Stimulated activated memory B cell treated with anti-CD40 and anti-IgM and Interleukin-4, amounts not matched to agents 10 μg/mL and 1 μg/mL and 100 μg/mL, for 72 hours (primary cell): Measurements from ENCODE around the gene NT5DC1.

Experiments used
- ATAC-seq: fragments of 150-1000 bp; cut with Tn5 transposase; 2 replicates; pipeline ENCODE4 v1.10.0; 2021
- H3K27ac Mint-ChIP-seq: one replicate; pipeline ENCODE4 v1.8.0; 2022; ENCODE audit warnings: mild to moderate bottlenecking, mixed read lengths
- H3K27me3 Mint-ChIP-seq: one replicate; pipeline ENCODE4 v1.8.0; 2022; ENCODE audit warnings: mixed read lengths
- H3K36me3 Mint-ChIP-seq: one replicate; pipeline ENCODE4 v1.8.0; 2022; ENCODE audit warnings: mixed read lengths
- H3K4me1 Mint-ChIP-seq: one replicate; pipeline ENCODE4 v1.8.0; 2022; ENCODE audit warnings: mixed read lengths
- H3K4me3 Mint-ChIP-seq: one replicate; pipeline ENCODE4 v1.8.0; 2022; ENCODE audit warnings: mild to moderate bottlenecking, moderate library complexity, mixed read lengths
- H3K9me3 Mint-ChIP-seq: one replicate; pipeline ENCODE4 v1.8.0; 2022; ENCODE audit warnings: mixed read lengths

The NT5DC1 gene

GRCh38 chr6:116251568-116252384, 151.1 kb downstream of the NT5DC1 start:
- Mint-ChIP-seq H3K4me3 (no peak overlapping the region), H3K36me3 (no peaks in the 10 kb centered on the region), H3K27me3 (no peaks in the 10 kb centered on the region), H3K4me1 (peaks cover 11% of the 10 kb centered on the region), H3K27ac (no peak overlapping the region), H3K9me3 (no peaks in the 10 kb centered on the region)
- no peak for ATAC-seq

DNA sequence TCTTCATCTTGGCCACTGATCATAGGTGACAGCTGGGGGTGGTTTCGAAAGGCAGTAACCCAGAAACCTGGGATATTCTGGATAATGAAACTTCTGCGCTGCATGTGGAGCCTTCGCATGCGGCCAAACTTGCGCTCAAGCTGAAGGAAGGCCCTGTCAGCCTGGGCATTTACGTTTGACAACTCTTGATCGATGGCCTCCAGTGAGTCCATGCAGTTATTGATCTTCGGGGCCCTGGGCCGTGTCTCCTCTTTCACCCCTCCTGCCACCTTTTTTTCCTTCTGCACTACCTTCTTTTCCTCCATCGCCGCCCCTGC, 152.5 kb downstream of the NT5DC1 start:
- Mint-ChIP-seq H3K4me1 (peaks cover 9% of the 10 kb centered on the region), H3K4me3 (no peak overlapping the region), H3K27ac (no peak overlapping the region), H3K27me3 (no peaks in the 10 kb centered on the region), H3K9me3 (no peaks in the 10 kb centered on the region), H3K36me3 (no peaks in the 10 kb centered on the region)
- no peak for ATAC-seq

DNA sequence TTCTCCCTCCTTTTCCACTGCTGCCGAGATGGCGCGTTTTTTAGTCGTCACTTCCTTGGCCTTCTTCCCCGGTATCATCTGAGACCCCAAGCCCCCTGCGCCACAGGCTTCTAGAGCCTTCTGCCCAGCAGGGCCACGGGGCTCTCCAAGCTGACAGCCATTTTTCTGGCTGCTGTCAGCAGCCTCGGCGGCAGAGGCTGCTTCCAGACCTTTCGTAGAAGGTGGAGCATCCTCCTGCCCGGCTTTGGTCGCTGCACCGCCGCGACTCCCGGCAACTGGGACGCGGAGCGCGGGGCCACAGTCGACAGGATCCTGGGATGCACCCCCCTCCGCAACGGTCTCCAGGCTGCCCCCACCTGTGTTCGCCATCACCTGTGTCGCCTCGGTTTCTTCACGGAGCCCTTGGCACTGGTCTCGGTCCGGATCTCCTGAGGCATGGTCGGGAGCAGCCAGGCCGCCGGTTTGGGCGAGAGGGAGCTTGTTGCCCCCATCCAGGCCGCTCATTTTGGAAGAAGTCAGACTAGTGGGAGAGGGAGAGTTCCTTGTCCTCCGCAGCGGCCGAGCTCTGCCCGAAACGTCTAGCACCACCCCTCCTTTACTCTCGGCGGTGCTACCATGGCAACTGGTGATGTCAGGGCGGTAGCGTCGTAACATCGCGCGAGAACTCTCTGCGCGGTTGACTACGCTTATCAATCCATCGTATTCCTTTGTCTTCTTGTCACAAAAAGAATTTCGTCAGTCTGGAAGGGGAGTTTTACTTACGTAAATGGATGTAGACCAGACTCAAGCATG, 153.0 kb downstream of the NT5DC1 start, which contains the start of gene TSPYL4:
Gene TSPYL4, minus strand, starts transcription at position 571 of the 792 bp plus-strand sequence. Its CDS starts 67 bp downstream, at position 504.
- no peak within 1 kb of the TSS for H3K27ac Mint-ChIP-seq
- no peaks in the 10 kb centered on the region for H3K9me3 Mint-ChIP-seq
- H3K4me1 Mint-ChIP-seq: peaks cover 4% of the 10 kb centered on the region
- peak; percentile 99 for ATAC-seq
- H3K4me3 Mint-ChIP-seq: no peak within 1 kb of the TSS
- H3K27me3 Mint-ChIP-seq: no peaks in the 10 kb centered on the region
- H3K36me3 Mint-ChIP-seq: peaks cover under 1% of the 10 kb centered on the region

GRCh38 chr6:116254297-116255056, 153.8 kb downstream of the NT5DC1 start:
- Mint-ChIP-seq H3K4me3 (no peak overlapping the region), H3K27ac (no peak overlapping the region), H3K36me3 (peaks cover 7% of the 10 kb centered on the region), H3K9me3 (no peaks in the 10 kb centered on the region), H3K27me3 (no peaks in the 10 kb centered on the region), H3K4me1 (no peaks in the 10 kb centered on the region)
- peak; percentile 21 for ATAC-seq

GRCh38 chr6:116255246-116255800, 154.7 kb downstream of the NT5DC1 start:
- peaks cover 16% of the 10 kb centered on the region for H3K36me3 Mint-ChIP-seq
- H3K27me3 Mint-ChIP-seq: no peaks in the 10 kb centered on the region
- no peak for ATAC-seq
- H3K4me1 Mint-ChIP-seq: peaks cover 3% of the 10 kb centered on the region
- no peak overlapping the region for H3K4me3 Mint-ChIP-seq
- H3K9me3 Mint-ChIP-seq: no peaks in the 10 kb centered on the region
- no peak overlapping the region for H3K27ac Mint-ChIP-seq

DNA sequence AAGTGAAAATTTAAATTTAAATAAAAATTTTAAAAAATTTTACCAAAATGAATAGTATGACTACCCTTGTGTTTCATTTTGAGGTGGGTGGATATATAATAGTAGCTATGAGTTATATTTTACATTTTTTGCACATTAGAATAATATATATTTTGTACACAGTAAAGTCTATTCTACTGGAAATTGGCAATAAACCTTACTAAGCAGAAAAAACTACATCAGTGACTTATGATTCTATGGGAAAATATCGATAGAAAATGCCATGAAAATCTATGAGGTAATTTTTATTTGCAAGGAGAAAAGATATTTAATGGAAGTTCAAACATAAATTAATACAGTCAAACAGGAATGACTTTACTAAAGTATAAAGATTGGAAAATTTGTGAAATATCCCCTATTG, 156.0 kb downstream of the NT5DC1 start:
- no peak overlapping the region for H3K27ac Mint-ChIP-seq
- H3K27me3 Mint-ChIP-seq: no peaks in the 10 kb centered on the region
- no peak for ATAC-seq
- no peak overlapping the region for H3K4me3 Mint-ChIP-seq
- H3K4me1 Mint-ChIP-seq: peaks cover 9% of the 10 kb centered on the region
- peaks cover 27% of the 10 kb centered on the region for H3K36me3 Mint-ChIP-seq
- no peaks in the 10 kb centered on the region for H3K9me3 Mint-ChIP-seq

DNA sequence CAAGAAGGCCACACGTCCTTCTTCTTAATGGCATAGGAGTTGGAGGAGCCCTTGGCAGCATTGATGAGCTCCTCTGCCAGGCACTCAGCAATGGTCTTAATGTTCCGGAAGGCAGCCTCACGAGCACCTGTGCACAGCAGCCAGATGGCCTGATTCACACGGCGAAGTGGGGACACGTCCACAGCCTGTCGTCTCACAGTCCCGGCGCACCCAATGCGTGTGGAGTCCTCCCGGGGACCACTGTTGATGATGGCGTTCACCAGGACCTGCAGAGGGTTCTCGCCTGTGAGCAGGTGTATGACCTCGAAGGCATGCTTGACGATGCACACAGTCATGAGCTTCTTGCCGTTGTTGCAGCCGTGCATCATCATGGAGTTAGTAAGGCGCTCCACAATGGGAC, 157.9 kb downstream of the NT5DC1 start:
- H3K4me1 Mint-ChIP-seq: peaks cover 26% of the 10 kb centered on the region
- H3K27ac Mint-ChIP-seq: no peak overlapping the region
- H3K36me3 Mint-ChIP-seq: peaks cover 45% of the 10 kb centered on the region
- no peak overlapping the region for H3K4me3 Mint-ChIP-seq
- no peaks in the 10 kb centered on the region for H3K27me3 Mint-ChIP-seq
- peaks cover 10% of the 10 kb centered on the region for H3K9me3 Mint-ChIP-seq
- no peak for ATAC-seq

- Mint-ChIP-seq H3K36me3 (peaks cover 74% of the 10 kb centered on the region), H3K9me3 (peaks cover 10% of the 10 kb centered on the region), H3K4me3 (no peak overlapping the region), H3K4me1 (peaks cover 39% of the 10 kb centered on the region), H3K27ac (no peak overlapping the region), H3K27me3 (no peaks in the 10 kb centered on the region)
- no peak for ATAC-seq
These were observed 162.7 kb downstream of the NT5DC1 start for GRCh38 chr6:116263353-116263752.

DNA sequence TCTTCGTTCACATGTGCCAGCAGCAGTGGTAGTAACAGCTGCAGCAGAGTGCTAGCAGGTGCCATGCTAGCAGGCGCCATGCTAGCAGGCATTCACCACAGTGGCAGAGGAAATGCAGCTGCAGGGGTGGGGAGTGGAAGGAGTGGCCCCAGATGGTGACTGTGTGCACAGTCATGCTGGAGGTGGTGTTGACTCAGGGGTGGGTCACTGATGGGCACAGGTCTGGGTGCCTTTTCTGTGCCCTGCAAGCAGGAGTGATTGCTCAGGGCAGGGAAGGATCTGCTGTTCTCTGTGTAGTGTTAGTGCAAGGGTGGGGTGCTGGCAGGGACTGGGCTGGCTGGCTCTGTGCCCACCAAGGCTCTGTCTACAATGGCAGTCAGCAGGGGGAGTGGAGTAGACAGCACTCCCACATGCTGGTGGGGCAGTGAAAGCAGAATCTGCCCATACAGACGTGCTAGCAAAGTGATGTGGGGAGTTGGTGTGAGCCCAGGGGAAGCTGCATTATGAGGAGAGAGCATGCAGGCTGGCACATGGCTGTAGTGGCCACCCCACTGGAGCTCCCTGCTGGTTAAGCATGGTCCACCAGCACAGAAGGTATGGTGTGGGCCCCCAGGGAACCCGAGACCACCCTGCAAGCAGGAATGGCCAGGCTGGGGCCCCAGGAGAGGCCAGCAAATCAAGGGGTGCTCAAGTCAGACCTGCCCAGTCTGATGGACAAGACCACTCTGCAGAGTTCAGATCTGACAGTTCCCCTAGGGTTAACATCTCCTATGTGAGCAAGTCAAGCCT, 164.6 kb downstream of the NT5DC1 start:
- H3K27me3 Mint-ChIP-seq: no peaks in the 10 kb centered on the region
- no peak for ATAC-seq
- no peak overlapping the region for H3K4me3 Mint-ChIP-seq
- H3K4me1 Mint-ChIP-seq: peaks cover 42% of the 10 kb centered on the region
- H3K9me3 Mint-ChIP-seq: peaks cover 10% of the 10 kb centered on the region
- H3K27ac Mint-ChIP-seq: no peak overlapping the region
- peaks cover 60% of the 10 kb centered on the region for H3K36me3 Mint-ChIP-seq

DNA sequence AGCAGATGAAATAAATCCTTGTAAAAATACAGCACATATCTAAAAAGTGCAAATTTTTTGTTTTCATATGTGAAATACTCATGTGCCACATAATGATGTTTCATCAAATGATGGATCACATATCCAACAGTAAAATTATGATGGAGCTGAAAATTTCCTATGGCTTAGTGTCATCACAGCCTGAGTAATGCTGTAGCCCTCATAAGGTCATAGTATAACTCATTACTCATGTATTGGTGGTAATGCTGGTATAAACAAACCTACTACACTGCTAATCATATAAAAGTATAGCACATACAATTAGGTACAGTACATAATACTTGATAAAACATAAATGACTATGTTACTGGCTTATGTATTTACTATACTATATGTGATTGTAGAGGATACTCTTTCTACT, 166.2 kb downstream of the NT5DC1 start:
- Mint-ChIP-seq H3K4me1 (peaks cover 34% of the 10 kb centered on the region), H3K27ac (no peak overlapping the region), H3K9me3 (peaks cover 10% of the 10 kb centered on the region), H3K4me3 (no peak overlapping the region), H3K27me3 (no peaks in the 10 kb centered on the region), H3K36me3 (peaks cover 53% of the 10 kb centered on the region)
- no peak for ATAC-seq

GRCh38 chr6:116267836-116268588, 167.4 kb downstream of the NT5DC1 start:
- Mint-ChIP-seq H3K9me3 (peaks cover 3% of the 10 kb centered on the region), H3K4me1 (peaks cover 29% of the 10 kb centered on the region), H3K27me3 (no peaks in the 10 kb centered on the region), H3K4me3 (no peak overlapping the region), H3K27ac (no peak overlapping the region), H3K36me3 (peaks cover 40% of the 10 kb centered on the region)
- no peak for ATAC-seq

- Mint-ChIP-seq H3K36me3 (peaks cover 33% of the 10 kb centered on the region), H3K4me3 (no peak overlapping the region), H3K4me1 (peaks cover 26% of the 10 kb centered on the region), H3K27me3 (no peaks in the 10 kb centered on the region), H3K27ac (no peak overlapping the region), H3K9me3 (no peaks in the 10 kb centered on the region)
- ATAC-seq: no peak
These were observed 168.1 kb downstream of the NT5DC1 start for GRCh38 chr6:116268589-116269293.

DNA sequence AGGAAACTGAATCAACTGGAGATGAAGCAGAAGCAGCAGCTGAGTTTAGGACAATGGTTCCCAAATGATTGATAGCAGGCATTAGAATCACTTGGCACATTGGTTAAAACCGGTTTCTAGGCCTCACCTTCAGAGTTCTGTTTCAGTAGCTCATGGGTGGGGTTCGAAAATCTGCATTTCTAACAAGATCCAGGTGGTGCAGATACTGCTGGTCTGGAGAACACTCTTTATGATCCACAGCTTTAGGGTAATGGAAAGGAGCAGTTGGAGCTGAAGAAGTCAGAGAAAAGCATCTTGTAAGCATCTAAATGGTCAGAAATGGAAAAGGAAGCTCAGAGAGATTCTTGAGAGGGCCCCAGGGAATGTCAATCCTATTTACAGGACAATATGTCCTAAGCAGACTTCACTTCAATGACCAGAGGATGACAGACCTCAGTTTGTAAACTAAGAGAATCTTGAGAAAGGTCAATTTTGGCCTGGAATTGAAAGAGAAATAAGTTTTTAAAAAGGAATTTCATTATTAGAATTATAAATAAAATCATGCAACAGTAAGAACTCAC, 170.6 kb downstream of the NT5DC1 start:
- Mint-ChIP-seq H3K36me3 (peaks cover 23% of the 10 kb centered on the region), H3K4me1 (peaks cover 35% of the 10 kb centered on the region), H3K4me3 (no peak overlapping the region), H3K27me3 (no peaks in the 10 kb centered on the region), H3K27ac (peak overlapping the region; percentile 46), H3K9me3 (no peaks in the 10 kb centered on the region)
- ATAC-seq: no peak
